HG03354 (cell line): ENCODE results near the gene EFCAB9.

Experiments used
- ATAC-seq: cut with Tn5 transposase; IDR thresholded peaks from one replicate; pipeline ENCODE4 v1.9.1; 2021; ENCODE audit warnings: mild to moderate bottlenecking; ENCODE audit not compliant: unreplicated experiment, poor library complexity, severe bottlenecking

The EFCAB9 gene

DNA sequence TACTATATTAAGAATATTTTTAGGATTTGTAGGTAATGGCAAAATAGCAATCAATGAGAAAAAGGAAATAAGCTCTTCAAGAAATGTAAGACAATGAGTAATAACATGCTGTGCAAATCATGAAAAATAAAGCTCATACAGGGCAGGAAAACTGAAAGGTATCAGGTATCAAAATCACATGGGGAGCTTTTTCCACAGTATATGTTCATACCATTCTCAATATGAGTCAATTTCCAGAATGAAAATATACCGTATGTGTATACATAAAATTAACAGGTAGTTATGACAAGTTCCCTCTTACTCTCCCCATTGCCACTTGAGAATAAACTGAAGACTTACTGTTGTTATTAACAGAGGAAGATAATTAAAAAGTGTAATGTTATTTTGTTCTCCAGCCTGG, 35.9 kb downstream of the EFCAB9 start:
- ATAC-seq = no peak

DNA sequence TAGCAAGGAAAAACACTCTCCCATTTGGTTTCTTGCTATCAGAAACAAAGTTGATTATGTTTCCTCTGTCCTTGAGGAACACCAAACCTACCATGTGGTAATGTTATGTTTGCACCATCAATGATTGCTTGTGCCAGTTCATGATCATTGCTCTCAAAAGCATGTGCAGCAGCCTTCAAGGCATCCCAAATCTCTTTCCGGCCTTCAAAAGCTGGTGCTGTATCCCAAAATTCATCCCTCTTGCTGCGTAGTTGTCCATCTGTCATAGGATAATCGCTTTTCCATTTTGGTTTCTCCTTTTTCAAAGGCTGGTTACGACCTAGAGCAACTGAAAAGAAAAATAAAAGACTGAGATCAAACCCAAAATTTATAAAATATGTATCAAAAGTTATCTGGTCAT, 40.1 kb downstream of the EFCAB9 start:
- ATAC-seq = no peak

DNA sequence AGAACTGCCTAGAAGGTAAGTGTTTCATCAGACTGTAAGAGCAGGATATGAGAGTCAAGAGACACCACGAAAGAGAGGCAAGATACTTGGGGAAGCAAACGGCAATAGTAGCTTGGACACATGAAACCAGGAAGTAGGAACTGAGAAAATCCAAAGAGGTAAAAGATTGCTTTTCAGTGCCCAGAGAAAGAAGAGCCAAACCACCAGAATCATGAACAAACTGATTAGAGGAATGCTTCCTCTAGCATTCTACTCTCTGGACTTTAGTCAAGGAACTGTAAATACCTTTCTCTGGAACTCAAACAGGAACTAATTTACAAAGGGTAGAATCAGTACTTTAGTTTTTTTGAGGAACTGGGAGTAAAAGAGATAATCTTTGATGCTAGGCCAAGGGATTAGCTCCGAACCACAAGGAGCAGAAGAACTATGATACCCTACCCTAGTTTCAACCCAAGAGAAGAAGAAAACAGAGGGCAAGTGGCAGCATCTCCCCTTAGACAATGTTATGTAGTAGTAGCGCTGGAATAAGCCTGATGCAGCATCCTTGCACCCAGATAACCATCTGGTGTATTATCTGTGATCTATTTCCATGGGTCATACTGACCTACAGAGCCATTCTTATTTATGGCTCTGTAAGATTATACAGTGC, 41.3 kb downstream of the EFCAB9 start:
- ATAC-seq = no peak

DNA sequence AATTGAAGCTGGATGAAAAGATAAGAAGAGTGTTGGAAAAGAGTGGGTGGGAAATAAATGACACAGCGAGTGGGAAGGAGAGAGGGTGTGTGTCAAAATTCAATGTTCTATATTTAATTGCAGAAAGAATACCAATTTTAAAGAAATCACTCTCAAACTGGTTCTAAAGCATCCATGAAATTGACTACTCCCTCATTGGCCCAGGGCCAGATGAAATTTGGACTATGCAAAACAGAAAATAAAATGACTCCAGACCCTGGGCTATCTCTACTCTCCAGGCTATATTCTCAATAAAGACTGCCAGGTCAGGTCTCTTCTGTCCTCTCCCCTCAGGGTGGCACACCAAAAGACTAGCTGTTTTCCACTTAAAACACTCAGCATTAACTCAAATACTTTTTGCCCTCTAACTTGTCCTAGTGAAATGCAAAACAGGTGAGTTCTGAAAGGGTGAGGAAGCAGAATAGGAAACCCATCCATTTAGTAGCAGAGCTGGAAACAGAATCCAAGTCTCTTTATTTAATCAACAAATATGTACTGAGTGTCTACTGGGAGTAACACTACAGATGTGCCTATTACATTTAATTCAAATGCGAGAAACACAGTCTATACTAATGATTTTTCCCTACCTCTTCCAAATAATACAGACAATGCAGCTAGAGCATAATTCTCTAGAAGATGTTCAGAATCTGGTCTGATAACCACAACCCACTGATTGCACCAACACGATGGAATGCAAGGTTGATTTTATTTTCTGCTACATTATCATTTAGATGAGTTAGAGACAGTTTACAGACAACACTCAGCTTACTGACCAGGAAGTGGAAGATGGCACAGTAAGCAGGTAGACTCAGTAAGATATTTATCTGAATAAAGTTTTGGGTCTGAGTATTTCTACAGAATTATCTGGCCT, 42.1 kb downstream of the EFCAB9 start:
- no peak for ATAC-seq

DNA sequence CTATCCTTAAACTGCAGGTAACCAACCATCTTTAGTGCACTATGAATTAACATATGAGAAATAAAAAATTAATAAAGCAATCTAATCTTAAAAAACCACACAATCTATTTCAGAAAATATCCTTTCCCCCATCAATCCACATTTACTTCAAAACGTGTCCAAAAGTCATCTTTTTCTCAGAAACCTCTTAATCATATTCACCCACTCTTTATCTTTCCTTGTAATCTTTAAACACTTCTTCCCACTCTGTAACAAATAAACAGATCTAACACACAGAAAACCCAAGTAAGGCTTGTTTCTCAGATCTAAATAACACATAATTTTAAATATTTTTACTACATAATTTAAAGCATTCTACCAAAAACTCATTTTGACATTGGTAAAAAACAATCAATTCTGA, 44.4 kb downstream of the EFCAB9 start:
- no peak for ATAC-seq

DNA sequence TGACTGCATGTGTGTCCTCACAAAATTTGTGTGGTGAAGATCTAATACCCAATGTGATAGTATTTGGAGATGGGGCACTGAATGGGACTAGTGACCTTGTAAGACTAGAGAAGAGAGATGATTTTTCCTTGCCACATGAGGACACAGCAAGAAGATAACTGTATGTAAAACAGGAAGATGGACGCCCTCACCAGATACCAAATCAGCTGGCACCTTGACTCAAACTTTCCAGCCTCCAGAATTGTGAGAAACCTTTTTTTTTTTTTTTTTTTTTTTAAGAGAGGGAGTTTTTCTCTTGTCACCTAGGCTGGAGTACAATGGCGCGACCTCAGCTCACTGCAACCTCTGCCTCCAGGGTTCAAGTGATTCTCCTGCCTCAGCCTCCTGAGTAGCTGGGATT, 49.3 kb downstream of the EFCAB9 start:
- no peak for ATAC-seq

DNA sequence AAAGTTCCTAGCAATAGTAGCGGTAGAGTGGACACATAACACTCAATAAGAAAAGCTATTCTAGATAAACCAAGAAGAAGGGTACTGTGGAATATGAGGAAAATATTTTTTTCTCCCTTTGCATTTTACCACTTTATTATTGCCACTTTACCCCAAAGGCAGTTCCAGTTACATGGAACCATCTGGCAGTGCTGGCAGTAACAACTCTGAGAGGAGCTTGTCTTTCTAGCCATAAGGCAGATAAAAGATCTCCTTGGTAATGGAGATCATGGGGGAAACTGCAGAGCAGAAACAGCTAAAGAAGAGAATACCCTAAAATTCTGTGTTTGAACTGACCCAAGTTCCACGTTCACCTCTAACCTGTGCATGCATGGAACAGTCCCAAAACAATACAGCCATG, 51.1 kb downstream of the EFCAB9 start:
- ATAC-seq = no peak

DNA sequence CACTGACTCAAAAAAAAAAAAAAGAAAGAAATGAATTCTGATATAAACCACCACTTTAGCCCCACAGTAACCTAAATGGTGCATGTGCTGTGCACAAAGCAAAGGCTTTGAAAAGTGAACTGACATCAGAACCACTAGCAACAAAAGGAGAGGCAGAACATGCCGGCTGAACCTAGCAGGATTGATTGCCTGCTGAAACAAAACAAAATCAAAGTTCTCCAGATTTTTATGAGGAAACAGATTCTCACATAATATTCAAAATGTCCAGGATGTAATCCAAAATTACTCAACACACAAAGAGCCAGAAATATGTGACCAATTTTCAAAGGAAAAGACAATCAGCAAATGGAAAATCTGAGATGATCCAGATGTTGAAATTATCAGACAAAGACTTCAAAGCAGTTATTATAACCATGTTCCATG, 51.7 kb downstream of the EFCAB9 start:
- no peak for ATAC-seq

DNA sequence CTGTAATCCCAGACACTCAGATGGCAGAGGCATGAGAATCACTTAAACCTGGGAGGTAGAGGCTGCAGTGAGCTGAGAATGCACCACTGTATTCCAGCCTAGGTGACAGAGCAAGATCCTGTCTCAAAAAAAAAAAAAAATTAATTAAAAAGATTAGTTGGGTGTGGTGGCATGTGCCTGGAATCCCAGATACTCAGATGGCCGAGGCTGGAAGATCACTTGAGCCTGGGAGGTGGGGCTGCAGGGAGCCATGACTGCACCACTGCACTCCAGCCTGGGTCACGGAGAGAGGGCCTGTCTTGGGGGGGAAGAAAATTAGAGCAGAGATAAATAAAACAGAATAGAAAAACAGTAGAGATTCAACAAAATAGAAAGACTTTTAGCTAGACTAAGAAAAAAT, 54.7 kb downstream of the EFCAB9 start:
- ATAC-seq = no peak

DNA sequence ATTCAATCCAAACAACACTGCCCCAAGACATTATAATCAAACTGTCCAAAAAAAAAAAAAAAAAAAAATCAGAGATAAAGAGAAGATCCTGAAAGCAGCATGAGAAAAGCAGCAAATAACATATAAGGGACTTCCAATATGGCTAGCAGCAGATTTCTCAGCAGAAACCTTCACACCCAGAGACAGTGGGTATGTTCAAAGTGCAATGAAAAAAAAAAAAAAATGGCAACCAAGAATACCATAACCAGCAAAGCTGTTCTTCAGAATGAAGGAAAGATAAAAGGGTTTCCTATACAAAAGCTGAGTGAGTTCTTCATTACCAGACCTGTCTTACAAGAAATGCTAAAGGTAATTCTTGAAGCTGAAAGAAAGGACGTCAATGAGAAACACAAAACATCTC, 57.4 kb downstream of the EFCAB9 start:
- no peak for ATAC-seq

DNA sequence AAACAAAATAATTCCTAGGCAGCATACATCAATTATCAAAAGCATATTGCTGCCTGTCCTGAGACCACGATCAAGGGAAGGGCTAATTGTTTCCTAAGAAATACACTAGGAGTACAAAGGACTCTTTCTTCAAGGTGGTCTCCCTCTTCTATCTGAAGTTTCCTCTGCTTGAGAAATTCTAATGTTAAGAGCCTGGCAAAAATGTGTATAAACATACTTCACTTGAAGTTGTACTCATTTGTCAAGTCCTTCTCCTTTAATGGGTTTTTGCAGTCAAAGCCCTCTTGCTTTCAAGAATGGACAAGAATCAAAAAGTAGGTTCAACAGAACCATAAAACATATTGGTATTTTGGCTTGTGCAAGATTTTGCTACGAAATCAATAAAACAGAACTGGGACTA, 58.5 kb downstream of the EFCAB9 start:
- no peak for ATAC-seq
